Type B pancreatic cell (in vitro differentiated cells): ENCODE results near the gene DNAJB1. TPM values are rescaled to one million over a fixed set of nuclear protein-coding genes. Genes with fewer than 3 reads are reported as not detected.

Source experiments
- DNase-seq: peaks from one replicate; pipeline ENCODE4 v3.0.0; 2021; ENCODE audit warnings: mixed read lengths; ENCODE audit not compliant: unreplicated experiment; ENCODE audit errors: extremely low spot score
- H3K27ac Mint-ChIP-seq: 2 replicates; pipeline ENCODE4 v1.8.0; 2021; ENCODE audit warnings: mild to moderate bottlenecking, mixed read lengths
- H3K27me3 Mint-ChIP-seq: 2 replicates; pipeline ENCODE4 v1.8.0; 2021; ENCODE audit warnings: mixed read lengths
- H3K36me3 Mint-ChIP-seq: 2 replicates; pipeline ENCODE4 v1.8.0; 2021; ENCODE audit warnings: mixed read lengths
- H3K4me1 Mint-ChIP-seq: one replicate; pipeline ENCODE4 v1.8.0; 2021; ENCODE audit warnings: mixed read lengths; ENCODE audit not compliant: unreplicated experiment
- H3K4me3 Mint-ChIP-seq: 2 replicates; pipeline ENCODE4 v1.8.0; 2021; ENCODE audit warnings: mild to moderate bottlenecking, mixed read lengths
- H3K9me3 Mint-ChIP-seq: 2 replicates; pipeline ENCODE4 v1.8.0; 2021; ENCODE audit warnings: mixed read lengths
- CTCF ChIP-seq: fragments of 200-600 bp; sonication (generic); conservative IDR thresholded peaks from 2 replicates; pipeline ENCODE4 v1.5.0; 2021; ENCODE audit warnings: antibody characterized with exemption, mild to moderate bottlenecking
- total RNA-seq: library from RNA; stranded (reverse); gene quantifications from 2 replicates; pipeline ENCODE4 v1.2.1, GENCODE V29; 2021; ENCODE audit warnings: low replicate concordance

The DNAJB1 gene
- total RNA-seq, 1 donor from 2014 or later: 142 TPM

- H3K27ac Mint-ChIP-seq: peak overlapping the region; percentile 73
- H3K36me3 Mint-ChIP-seq: no peaks in the 10 kb centered on the region
- H3K27me3 Mint-ChIP-seq: no peaks in the 10 kb centered on the region
- H3K4me1 Mint-ChIP-seq: peaks cover 11% of the 10 kb centered on the region
- no peaks in the 10 kb centered on the region for H3K9me3 Mint-ChIP-seq
- DNase-seq: no peak
- no peak overlapping the region for H3K4me3 Mint-ChIP-seq
- TF ChIP-seq CTCF: no peak
These were observed 22.7 kb upstream of the DNAJB1 start for GRCh38 chr19:14540741-14541525.

- Mint-ChIP-seq H3K36me3 (peaks cover 3% of the 10 kb centered on the region), H3K9me3 (no peaks in the 10 kb centered on the region), H3K27me3 (no peaks in the 10 kb centered on the region), H3K4me3 (peak overlapping the region; percentile 74), H3K4me1 (peaks cover 13% of the 10 kb centered on the region), H3K27ac (peak overlapping the region; percentile 96)
- DNase-seq: no peak
- no peak for TF ChIP-seq CTCF
These were observed 18.9 kb upstream of the DNAJB1 start for GRCh38 chr19:14536926-14537692.

- H3K4me1 Mint-ChIP-seq: peaks cover 23% of the 10 kb centered on the region
- H3K9me3 Mint-ChIP-seq: no peaks in the 10 kb centered on the region
- H3K36me3 Mint-ChIP-seq: peaks cover 3% of the 10 kb centered on the region
- TF ChIP-seq CTCF: no peak
- DNase-seq: no peak
- no peak overlapping the region for H3K27ac Mint-ChIP-seq
- H3K27me3 Mint-ChIP-seq: no peaks in the 10 kb centered on the region
- no peak overlapping the region for H3K4me3 Mint-ChIP-seq
These were observed 15.3 kb upstream of the DNAJB1 start for GRCh38 chr19:14533450-14533849.

- TF ChIP-seq CTCF: no peak
- DNase-seq: no peak
- Mint-ChIP-seq H3K27me3 (no peaks in the 10 kb centered on the region), H3K9me3 (no peaks in the 10 kb centered on the region), H3K4me1 (peaks cover 19% of the 10 kb centered on the region), H3K27ac (peak overlapping the region; percentile 10), H3K36me3 (peaks cover 3% of the 10 kb centered on the region), H3K4me3 (peak overlapping the region; percentile 81)
These were observed 12.3 kb upstream of the DNAJB1 start for GRCh38 chr19:14530506-14530905.

GRCh38 chr19:14530005-14530348, 11.8 kb upstream of the DNAJB1 start:
- Mint-ChIP-seq H3K27ac (peak overlapping the region; percentile 97), H3K9me3 (no peaks in the 10 kb centered on the region), H3K4me3 (peak overlapping the region; percentile 99), H3K4me1 (peaks cover 19% of the 10 kb centered on the region), H3K27me3 (no peaks in the 10 kb centered on the region), H3K36me3 (peaks cover 3% of the 10 kb centered on the region)
- peak; percentile 77 for DNase-seq
- TF ChIP-seq CTCF: no peak
